T-helper 2 cell (primary cell): Measurements from ENCODE around the gene BHLHA15.

ENCODE experiments used
- DNase-seq, 5 experiments: peaks; one replicate each; pipeline versions ENCODE4 v3.0.0 to v3.0.0-alpha.2; 2012 to 2022

The BHLHA15 gene

DNA sequence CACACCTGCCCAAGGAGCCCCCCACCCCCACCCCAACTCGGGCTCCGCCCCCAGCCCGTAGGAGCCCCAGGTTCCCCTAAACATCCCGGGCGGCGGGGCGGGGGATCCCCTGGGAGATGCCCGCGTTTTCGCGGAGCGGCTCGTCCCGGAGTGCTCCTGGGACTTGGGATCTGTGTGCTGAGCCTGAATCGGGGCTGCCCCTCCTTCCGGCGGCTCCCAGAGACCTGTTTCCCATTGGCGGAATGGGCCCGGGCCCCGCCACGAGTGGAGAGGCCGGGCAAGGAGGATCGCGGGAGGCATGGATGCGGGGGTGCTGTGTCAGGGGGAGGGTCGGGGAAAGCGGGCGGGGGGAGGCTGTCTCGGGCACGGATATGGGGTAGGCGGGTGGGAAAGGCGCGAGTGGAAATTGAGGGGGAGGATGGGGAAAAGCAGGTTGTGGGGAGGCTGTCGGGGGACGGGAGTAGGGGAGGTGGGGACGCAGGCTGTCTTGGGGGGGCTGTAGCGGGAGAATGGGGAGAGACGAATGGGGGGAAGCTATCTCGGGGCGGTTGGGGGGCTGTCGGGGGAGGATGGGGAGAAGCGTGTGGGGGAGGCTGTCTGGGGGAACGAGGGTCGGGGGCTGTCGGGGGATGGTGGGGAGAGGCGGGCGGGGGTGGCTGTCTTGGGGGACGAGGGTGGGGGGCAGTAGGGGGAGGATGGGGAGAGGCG is 572 bp upstream of the BHLHA15 start:
- no peak for DNase-seq

DNA sequence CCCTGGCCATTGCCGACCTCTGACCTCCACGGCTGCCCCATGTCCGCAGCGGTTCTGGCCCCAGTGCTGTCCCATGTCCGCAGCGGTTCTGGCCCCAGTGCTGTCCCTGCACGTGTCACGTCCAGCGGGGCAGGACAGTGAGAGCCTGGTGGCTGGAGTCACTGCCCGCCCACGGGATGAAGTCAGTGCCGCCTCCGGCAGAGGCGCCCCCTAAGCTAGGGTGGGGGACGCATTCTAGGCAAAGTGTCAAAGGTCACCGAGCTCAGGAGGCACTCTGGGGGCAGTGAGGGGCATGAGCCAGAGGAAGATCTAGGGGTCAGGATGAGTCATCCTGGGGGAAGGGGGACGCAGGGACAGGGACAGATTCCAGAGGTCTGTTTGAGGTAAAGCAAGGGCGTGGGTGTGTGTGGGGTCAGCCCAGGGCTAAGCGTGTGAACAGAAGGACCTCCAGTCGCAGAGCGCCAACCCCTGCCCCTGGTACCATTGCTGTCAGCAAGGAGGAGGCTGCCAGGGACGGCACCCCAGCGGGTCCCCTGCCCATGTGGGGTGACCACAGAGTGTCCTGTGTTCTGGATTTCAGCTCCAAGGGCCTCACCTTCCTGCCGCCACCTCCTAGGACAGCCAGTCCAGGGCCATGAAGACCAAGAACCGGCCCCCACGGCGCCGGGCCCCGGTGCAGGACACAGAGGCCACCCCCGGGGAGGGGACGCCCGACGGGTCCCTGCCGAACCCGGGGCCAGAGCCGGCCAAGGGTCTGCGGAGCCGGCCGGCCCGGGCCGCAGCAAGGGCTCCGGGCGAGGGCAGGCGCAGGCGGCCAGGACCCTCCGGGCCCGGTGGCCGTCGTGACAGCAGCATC is 665 bp downstream of the BHLHA15 start:
- DNase-seq = no peak

DNA sequence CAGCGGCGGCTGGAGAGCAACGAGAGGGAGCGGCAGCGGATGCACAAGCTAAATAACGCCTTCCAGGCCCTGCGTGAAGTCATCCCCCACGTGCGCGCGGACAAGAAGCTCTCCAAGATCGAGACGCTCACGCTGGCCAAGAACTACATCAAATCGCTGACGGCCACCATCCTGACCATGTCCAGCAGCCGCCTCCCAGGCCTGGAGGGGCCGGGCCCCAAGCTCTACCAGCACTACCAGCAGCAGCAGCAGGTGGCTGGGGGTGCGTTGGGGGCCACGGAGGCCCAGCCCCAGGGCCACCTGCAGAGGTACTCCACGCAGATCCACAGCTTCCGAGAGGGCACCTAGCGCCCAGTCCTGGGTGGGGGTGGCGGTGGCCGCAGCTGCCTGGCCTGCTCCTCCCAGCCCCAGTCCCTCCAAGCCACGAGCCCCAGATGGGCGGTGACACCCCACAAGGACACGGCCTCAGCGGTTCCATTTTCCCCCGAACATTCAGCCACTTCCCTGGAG is 1.3 kb downstream of the BHLHA15 start:
- no peak for DNase-seq

DNA sequence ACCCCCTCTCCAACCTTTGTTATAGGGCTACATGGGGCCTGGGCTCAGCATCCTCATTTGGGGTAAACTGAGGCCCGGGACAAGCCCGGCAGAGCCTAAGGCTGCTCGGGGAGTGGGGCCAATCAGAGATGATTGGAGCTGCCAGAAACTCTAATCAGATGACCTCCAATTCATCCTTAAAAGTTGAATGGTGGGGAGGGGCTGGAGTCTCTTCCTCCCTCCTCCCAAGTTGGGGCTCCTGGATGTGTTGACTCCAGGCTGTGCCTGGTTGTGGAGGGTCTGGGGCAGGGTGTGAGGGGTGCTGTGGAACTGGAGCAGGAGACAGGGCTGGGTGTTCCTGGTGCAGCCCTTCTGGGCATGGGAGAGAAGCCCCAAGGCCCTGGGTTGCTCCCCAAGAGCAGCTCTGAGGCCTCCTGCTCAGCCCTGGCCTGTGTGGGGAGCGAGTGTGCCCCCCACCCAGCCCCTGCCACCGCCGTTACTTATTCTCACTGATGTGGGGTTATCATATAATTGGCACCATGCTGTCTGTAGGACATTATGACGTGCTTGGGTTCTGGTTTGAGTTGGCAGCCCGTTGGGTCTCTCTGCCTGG is 2.2 kb downstream of the BHLHA15 start:
- no peak for DNase-seq

GRCh38 chr7:98213888-98214810 is 2.9 kb downstream of the BHLHA15 start:
- DNase-seq = no peak

DNA sequence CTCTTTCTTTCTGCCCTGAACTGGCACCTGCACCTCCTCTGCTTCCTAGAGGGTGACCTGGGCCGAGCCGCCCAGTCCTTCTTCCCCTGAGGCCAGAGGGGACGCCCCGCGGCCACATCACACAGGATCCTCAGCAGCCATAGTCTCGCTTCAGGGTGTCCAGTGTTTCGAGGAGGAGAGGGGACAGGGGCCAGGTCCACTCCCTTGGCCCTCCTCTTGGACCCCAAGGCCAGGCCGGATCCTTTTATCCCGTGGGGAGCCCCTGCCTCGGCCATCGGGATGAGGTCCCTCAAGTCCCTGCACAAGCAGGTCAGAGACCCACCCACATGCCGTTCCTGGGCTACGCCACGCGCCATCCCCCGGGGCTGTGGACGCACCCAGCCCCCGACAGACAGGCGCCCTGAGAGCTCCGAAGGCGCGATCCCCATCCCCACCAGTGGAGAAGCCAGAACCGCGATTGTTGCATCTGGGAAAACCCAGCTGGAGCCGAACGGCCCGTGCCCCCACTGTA is 3.6 kb downstream of the BHLHA15 start:
- DNase-seq = no peak

DNA sequence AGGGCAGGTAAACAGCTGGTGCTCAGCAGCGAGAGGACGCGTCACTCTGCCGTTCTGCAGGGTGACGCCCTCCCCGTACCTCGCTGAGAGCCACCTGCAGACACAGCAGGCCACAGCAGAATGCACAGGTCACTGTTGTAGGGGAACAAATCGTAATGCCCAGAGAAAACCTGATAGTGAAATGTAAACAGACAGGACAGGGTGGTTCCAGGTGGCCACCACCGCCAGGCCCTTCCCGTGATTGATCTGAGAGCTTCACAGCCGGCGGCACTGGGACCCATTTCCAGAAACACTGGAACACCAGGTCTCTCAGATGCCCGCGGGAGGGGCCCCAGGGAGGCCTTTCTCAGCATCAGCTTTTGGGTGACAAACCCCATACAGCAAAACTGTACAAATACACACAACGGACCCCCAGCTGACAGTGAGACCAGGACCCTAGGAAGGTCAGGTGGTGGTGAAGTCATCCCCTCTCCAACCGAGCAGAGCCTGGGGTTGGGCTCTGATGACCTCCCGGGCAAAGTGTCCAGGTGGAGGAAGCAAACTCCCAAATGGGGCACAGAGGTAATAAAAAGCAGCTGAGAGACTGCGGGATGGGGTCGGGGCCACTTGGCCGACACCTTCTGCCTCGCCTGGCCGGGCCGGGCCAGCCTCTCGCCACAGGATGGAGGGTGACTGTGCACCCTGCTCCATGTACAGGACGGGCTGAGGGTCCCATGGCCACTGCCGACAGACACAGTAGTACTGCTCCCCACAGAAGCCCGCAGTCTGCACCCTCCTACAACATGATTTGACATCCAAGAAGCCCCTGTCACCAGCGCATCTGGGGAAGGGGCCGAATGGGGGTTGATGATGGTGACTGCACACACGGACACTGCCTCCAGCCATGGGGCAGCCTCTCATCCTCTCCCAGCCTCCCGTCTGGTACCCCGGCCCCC is 4.6 kb downstream of the BHLHA15 start:
- DNase-seq = no peak

DNA sequence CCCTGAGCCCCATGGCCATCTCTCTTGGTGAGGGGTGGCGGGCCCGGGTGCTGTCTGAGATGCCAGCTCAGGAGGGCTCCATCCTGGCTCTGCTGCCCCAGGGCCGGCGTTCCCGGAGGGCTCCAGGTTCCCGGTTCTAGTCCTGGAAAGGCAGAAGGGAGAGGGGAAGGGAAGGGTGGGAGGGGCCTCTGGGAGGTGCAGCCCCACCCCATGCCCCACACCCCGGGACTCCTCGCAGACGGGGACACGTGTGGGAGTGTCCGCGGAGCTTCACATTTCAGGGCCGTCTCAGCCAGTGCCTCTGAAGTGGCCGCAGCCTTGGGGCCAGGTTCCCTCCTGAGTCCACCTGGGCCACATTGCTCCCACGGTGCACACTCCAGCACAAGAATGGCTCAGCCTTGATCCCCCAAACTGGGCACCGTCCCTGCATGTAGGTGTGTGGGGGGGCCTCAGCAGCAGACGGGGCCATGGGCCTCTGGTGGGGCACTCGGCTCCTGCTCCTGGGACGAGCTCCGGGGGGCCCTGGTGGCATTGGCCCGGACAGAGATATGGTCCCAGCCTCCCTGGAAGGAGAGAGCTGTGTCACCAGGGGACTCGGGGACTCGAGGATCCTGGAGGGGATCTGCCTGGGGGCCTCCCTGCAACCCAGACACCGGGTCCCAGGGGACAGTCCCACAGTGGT is 5.8 kb downstream of the BHLHA15 start:
- no peak for DNase-seq

GRCh38 chr7:98217623-98218582 is 6.7 kb downstream of the BHLHA15 start:
- DNase-seq = no peak

DNA sequence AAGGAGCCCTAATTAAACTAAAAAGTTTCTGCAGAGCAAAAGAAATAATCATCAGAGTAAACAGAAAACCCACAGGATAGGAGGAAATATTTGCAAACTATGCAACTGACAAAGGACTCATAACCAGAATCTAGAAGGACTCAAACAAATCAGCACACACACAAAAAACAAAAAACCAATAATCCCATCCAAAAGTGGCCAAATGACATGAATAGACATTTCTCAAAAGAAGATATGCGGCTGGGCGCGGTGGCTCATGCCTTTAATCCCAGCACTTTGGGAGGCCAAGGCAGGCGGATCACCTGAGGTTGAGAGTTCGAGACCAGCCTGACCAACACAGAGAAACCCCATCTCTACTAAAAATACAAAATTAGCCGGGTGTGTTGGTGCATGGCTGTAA is 8.1 kb downstream of the BHLHA15 start:
- DNase-seq = peak in 1 of 5 experiments; percentile 51

- no peak for DNase-seq
These were observed 10.6 kb downstream of the BHLHA15 start for GRCh38 chr7:98221611-98222532.

- no peak for DNase-seq
These were observed 11.4 kb downstream of the BHLHA15 start for GRCh38 chr7:98222533-98223195.

- DNase-seq = no peak
These were observed 12.2 kb downstream of the BHLHA15 start for GRCh38 chr7:98223351-98223897.

- no peak for DNase-seq
These were observed 12.9 kb downstream of the BHLHA15 start for GRCh38 chr7:98223898-98224700.

DNA sequence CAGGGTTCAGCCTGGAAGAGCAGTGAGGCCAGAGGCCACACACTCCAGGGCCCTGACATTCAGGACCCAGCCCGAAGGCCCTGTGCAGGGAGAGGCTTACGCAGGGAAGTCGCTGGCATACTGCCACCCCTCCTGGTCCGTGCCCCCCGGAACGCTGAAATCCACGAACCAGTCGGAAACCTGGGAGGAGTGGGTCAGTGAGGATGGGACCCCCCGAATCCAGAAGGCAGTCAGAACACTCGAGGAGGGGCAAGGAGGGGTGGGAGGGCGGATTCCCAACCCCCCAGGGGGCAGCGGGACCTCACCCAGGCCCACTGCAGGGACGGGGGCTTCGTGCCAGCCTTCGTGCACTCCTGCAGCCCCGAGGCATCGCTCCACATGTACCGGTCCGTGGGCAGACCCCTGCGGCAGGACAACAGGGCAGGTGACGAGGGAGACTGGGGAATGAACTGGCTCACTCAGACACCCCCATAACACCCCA is 13.5 kb downstream of the BHLHA15 start:
- no peak for DNase-seq
